HG02642 (cell line): Measurements from ENCODE around the gene AP2M1.
"Not testable (repeated sequence)": the region's sequence is repeated elsewhere in the genome, so short reads cannot be mapped to it uniquely, and the experiment has no call there.

Source experiments
- ATAC-seq: cut with Tn5 transposase; IDR thresholded peaks from one replicate; pipeline ENCODE4 v1.9.1; 2021; ENCODE audit warnings: mild to moderate bottlenecking; ENCODE audit not compliant: unreplicated experiment, poor library complexity

Gene AP2M1

GRCh38 chr3:184155644-184156521, 18.8 kb upstream of the AP2M1 start:
- ATAC-seq: peak; percentile 40

GRCh38 chr3:184156522-184156955, 18.1 kb upstream of the AP2M1 start:
- no peak for ATAC-seq

- no peak for ATAC-seq
These were observed 17.4 kb upstream of the AP2M1 start for GRCh38 chr3:184157206-184157605.

GRCh38 chr3:184158404-184158803, 16.3 kb upstream of the AP2M1 start:
- ATAC-seq: no peak

GRCh38 chr3:184160456-184160855, 14.2 kb upstream of the AP2M1 start:
- no peak for ATAC-seq

GRCh38 chr3:184162571-184163070, 12.0 kb upstream of the AP2M1 start:
- not testable (repeated sequence) for ATAC-seq

GRCh38 chr3:184164648-184165330, 9.9 kb upstream of the AP2M1 start:
- no peak for ATAC-seq

GRCh38 chr3:184165543-184165942, 9.1 kb upstream of the AP2M1 start:
- no peak for ATAC-seq

- no peak for ATAC-seq
These were observed 8.0 kb upstream of the AP2M1 start for GRCh38 chr3:184166671-184167070.

GRCh38 chr3:184167786-184168185, 6.9 kb upstream of the AP2M1 start:
- ATAC-seq: no peak

GRCh38 chr3:184168363-184169120, 6.1 kb upstream of the AP2M1 start:
- ATAC-seq: no peak

GRCh38 chr3:184169896-184170875, 4.5 kb upstream of the AP2M1 start:
- ATAC-seq: no peak

- ATAC-seq: no peak
These were observed 3.1 kb upstream of the AP2M1 start for GRCh38 chr3:184171562-184171961.

- ATAC-seq: no peak
These were observed 1.8 kb upstream of the AP2M1 start for GRCh38 chr3:184172681-184173373.

- no peak for ATAC-seq
These were observed 1.3 kb upstream of the AP2M1 start for GRCh38 chr3:184173374-184173722.

GRCh38 chr3:184174284-184174645, 390 bp upstream of the AP2M1 start:
- no peak for ATAC-seq

GRCh38 chr3:184175506-184175905, 851 bp downstream of the AP2M1 start:
- ATAC-seq: no peak

- no peak for ATAC-seq
These were observed 1.3 kb downstream of the AP2M1 start for GRCh38 chr3:184175981-184176376.
